NCI-H2196 (cell line): ENCODE results near the gene JPT1.
"Not testable (repeated sequence)": the region's sequence is repeated elsewhere in the genome, so short reads cannot be mapped to it uniquely, and the experiment has no call there.

Source experiments
- DNase-seq: peaks from one replicate; lab custom pipeline; 2025; ENCODE audit not compliant: unreplicated experiment; lab: John Stamatoyannopoulos, UW

JPT1 gene

DNA sequence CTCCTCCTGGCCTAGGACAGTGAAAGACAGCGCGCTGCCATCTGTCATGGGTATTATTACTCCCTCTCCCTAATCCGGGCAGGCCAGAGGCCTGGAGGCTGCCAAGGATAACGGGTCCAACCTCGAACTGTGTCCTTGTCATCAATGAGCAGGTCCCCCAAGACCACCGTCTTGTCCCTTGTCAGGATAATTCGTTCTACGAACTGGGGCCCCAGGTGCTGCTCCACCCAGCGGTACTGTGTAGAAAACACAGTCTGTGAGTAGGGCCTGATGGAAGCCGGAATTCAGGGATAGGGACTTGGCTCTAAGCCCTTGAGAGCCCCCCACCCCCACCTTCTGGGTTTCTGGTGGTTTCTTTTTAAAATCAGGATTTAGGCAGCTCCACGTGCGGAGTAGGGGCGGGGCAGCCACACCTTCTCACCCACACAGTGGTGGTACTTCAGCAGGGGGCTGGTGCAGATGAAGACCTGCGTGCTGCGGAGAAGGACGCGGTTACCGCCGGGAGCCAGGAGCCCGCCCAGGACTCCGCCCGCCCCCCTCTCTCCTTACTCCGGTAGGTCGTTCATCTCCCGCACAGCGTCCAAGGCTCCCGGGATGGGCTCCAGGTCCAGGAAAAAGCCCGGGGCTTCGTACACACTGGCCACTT lies 23.6 kb downstream of the JPT1 start:
- DNase-seq = no peak

DNA sequence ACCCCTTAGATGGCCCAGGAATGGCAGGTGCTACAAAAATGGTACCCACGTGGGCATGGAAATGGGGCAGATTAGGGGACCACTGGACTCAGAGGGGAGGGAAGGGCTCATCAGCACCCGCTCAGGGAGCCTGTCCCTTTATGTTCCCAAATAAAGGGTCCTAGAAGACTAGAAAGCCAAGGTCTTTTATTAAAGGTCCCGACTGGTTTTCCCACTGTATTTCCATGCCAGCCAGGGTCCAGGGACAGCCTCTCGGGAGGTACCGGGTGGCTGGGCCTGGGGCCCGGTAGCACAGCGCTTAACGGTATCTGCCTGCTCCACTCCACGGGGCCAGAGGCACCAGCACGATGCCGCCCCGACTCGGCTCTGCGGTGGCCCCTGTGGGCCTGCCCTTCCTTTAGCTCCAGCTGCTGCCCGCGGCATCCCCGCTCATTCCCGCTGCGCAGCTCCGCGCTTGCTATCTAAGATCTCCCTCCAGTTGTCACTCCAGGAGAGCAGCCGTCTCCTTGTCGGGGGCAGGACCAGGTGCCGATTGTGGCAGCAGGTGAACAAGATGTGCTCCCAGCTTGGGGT lies 24.2 kb downstream of the JPT1 start:
- DNase-seq = no peak

DNA sequence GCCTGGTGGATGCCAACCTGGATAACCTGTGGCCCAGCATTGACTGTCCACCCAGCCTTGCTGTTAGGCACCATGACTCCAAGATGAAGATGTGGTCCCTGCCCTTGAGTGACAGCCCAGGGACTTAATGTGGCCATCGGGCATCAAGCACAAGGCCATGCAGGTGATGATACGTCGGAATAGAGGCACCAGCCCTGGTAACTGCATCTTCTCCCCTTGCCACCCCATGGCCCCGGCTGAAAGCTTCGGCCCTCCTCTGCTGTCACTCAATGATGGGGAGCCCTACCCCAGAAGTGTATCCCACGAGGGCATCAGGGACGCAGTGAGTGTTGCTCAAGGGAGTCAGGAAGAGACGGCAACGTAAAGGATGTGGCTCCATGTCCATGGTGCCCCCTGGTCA lies 24.7 kb downstream of the JPT1 start:
- no peak for DNase-seq

DNA sequence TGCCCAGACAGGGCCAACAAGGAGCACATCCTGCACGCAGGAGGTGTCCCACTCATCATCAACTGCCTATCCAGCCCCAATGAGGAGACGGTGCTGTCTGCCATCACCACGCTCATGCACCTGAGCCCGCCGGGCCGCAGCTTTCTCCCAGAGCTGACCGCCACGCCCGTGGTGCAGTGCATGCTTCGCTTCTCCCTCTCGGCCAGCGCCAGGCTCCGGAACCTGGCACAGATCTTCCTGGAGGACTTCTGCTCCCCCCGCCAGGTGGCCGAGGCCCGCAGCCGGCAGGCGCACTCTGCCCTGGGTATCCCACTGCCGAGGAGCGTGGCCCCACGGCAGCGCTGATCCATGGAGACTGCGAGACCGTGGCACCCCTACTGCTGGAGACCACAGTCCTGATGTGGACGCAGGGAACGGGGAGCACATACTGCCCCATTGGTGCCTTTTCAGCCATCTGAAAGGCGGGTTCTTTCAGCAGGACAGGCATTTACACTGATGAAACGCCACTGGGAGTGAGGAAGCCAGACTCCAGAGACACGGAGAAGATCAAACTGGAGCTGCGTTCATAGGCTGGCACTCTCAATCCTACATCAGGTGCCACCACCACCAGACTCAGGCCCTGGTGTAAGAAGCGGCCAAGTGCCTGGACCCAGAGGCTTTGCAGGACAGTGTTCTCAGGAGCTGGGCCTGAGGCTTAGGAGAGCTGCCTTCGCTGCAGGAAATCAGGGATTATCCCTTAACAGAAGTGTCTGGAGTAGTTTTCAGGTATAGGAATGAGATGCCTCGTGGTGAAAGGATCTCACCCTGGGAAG lies 25.4 kb downstream of the JPT1 start:
- no peak for DNase-seq

DNA sequence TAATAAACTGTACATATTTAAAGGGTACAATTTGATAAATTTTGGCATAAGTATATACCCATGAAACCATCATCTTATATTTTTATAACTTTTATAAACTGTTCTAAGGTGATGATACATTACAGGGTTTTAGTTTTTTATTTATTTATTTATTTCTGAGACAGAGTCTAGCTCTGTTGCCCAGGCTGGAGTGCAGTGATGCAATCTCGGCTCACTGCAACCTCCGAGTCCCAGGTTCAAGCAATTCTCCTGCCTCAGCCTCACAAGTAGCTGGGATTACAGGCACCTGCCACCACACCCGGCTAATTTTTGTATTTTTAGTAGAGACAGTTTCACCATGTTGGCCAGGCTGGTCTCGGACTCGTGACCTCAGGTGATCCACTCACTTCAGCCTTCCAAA lies 26.4 kb downstream of the JPT1 start:
- DNase-seq = not testable (repeated sequence)

DNA sequence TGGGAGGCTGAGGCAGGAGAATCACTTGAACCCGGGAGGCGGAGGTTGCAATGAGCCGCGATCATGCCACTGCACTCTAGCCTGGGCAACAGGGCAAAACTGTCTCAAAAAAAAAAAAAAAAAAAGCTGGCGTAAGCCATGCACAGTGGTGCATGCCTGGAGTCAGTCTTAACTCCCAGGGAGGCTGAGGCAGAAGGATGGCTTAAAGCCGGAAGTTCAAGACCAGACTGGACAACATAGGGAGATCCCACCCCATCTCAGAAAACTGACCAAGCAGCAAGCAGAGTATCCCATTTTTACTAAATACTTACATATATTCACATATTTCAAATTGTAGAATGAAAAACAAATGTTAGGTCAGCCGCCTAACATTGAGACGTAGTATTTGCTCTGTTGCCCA lies 27.4 kb downstream of the JPT1 start:
- no peak for DNase-seq

DNA sequence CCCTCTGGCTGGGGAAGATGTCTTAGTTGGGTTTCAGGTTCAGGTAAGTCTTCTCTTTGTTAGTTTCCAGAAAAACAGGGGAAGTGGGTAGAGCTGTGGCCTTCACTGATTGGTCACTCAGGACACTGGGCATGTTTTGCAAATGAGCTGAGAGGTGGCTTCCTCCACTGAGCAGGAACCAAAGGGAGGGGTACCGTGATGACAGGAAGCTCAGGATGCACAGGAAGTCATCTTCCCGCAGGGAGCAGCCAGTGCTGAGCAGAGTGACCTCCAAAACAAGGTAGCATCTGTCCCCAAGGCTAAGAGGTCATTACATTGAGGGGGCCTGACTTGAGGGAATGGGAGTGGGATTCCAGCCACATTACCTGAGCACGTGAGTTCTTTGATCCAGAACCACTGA lies 28.3 kb downstream of the JPT1 start:
- no peak for DNase-seq

DNA sequence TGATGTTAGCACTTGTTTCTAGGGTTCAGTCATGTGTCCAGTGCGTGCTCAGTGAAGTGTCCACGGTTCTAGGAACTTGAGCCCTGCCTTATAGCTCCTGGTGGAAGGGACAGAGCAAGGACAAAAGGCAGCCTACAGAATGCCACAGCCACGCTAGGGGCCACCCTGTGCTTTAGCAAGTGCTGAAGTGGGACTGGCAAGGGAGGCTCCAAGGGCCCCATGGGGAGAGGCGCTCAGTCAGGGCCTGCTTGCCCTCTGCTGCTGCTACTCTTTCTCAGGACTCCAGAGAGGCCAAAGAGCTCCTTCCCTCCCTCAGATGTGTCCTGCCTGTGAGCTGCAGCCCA lies 29.5 kb downstream of the JPT1 start:
- no peak for DNase-seq

DNA sequence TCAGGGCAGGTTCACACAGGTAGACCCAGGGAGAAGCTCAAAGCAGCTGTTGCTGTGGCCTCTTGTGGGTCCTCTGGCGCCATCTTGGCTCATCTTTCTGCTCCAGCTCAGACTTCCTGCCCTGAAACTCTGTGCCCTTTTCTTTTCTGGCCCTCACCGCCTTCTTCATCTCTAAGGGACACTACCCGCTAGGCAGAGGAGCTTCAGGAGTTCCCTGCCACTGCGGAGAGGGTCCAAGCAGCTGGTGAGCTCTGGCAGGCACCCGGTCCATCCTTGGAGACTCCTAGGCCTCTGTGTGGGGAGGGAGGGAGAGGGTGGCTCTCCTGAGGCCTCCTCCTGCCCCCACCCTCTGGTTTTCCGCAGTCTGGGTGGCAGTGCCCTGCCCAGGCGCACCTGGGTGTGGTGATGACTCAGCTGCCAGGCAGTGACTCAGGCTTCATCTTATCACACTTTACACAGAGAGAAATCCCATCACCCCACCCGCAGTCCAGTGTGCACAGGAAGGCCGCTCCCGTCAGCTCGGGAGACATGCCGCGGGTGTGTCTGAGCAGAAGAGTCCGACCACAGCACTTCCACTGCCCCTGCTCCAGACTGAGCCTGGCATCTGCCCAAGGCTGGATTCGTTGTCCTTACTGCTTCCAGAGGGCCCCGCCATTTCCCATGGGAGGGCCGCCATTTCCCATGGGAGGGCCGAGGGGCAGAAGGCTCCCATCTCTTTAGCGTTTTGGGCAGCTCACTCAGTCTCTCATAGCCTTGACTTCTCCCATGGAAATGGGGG lies 30.1 kb downstream of the JPT1 start:
- DNase-seq = peak; percentile 78

DNA sequence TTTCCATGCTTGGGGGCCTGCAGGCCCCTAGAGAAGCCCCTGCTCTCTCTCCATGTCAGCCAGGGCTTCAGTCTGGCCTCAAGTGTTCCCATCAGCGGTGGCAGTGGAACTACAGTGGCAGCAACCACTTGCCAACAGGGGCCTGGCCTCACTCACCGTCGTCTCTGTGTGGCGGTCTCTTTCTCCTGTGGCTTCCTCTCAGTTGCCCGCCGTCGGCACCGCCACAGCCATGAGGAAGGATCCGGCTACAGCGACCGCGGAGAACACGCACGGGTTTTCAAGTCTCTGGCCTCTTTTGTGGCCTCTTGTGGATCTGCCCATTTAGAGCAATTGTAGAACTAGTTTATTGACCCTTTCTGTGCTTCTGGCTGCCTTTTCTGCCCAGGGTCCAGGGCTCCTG lies 36.0 kb downstream of the JPT1 start:
- no peak for DNase-seq

DNA sequence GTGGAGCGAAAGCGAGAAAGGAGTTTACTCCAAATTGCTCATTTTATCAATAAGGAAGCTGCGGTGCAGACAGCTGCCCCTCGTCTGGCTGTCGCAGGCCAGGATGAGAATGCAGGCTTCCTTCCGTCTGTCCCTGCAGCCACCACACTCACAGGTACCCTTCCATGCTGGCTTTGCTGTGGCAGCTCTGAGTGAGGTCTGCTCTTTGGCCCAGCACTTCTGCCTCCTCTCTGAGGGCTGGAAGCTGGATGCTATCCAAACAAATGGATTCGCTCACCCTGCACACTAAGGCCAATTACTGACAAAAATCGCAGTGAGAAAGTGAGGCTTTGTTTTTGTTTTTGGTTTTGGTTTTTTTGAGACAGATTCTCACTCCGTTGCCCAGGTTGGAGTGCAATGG lies 37.6 kb downstream of the JPT1 start:
- DNase-seq = no peak

DNA sequence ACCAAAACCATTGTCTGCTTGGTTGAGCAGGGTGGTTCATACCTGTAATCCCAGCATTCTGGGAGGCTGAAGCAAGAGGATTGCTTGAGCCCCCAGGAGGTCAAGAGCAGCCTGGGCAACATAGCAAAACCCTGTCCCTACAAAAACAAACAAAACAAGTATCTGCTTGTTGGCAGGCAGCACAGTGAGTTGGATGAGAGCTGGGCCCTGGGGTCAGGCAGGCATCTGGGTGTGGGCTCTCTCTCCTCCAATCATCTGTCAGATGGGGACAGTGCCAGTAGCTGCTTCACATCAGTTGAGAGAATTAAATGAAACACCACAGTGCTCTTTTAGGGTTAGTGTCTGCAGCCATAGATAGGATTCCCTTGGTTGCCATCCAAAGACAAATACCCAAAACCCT lies 38.8 kb downstream of the JPT1 start:
- DNase-seq = no peak

DNA sequence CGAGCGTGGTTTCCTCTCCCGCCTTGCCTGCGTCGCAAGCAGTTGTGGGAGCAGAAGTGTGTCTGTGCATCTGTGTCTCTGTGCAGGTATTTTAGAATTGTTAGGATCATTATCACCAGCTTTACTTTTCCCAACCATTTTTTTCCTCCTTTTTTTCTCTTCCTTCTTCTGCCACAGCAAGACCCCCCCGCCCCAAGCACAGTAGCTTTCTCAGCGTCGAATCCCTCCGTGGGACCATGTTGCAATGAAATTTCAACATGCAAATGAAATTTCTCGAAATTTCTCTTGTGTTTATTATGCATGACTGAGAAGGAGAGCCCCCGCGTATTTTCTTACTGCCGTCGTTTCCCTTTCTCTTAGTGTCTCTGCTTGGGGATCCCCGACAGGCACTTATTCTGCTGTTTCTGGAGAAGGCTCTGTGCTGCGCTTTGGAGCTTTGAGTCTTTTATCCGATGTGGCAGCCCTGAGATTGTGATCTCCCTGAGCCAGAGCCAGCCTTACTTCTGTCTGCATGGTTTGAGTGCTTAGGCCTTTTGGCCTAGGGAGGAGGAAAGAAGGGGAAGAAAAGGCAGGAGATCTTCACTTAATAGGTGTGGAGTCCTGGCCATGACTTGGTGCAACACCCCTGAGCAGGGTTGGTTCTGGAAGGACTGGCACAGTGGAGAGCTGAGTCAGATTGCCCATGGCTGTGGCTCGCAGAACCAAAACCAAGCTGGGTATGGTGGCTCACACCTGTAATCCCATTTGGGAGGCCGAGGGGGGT lies 39.6 kb downstream of the JPT1 start:
- no peak for DNase-seq

DNA sequence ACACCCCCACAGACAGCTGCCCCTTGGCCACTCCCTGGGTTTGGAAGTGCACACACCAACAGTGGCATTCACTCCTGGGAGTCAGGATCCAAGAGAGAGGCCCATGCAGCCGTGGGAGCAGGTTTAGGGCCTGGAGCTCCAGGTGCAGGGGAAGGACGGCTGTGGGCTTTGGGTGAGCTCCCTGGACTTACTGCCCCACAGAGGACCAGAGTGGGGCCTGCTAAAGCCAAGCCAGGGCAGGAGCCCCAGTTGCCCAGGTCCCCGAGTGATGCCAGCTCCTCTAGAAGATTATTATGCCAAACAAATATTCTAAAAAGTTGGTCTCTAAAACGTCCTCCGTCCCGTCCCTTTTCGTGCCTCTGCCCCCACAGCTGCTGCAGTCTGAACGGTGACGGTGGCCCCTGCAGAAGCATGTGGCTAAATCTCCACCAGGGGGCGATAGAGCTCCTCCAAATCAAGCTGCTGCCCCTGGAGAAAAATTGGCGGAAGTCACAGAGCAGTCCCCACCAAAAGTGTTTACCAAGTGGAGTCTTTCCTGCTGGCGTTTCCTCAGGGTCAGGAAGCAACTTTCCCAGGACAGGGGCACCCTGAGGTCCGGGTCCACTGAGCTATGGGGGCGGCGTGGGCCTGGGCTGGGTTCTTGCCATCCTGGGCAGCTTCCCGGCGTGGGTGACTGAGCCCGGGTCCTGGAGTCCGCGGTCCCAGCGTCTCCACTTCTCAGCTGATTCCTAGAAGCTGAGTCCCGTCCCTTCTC lies 40.3 kb downstream of the JPT1 start:
- DNase-seq = peak; percentile 85

DNA sequence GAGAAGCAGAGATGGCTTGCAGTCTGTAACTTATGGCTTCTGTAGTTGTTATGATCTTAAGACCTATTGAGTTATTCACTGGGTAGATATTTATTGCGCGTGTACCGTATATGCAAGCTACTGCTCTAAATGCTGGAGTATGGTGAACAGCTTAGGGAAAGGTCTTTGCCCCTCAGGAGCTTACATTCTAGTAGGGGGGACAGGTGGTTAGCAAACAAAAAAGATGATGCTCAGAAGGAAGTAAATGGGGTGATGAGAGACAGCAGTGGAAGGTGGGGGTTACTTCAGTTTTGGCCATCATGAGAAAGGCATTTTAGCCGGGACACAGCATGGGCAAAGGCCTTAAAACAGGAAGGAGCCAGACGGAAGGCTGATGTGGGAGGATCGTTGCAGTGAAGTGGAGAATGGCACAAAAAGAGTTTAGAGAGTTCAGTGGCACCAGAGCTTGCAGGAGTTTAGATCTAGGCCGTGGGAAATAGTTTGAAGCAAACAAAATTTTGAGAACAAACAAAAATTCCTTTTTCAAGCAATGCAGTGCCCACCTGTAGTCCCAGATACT lies 42.5 kb downstream of the JPT1 start:
- DNase-seq = no peak

DNA sequence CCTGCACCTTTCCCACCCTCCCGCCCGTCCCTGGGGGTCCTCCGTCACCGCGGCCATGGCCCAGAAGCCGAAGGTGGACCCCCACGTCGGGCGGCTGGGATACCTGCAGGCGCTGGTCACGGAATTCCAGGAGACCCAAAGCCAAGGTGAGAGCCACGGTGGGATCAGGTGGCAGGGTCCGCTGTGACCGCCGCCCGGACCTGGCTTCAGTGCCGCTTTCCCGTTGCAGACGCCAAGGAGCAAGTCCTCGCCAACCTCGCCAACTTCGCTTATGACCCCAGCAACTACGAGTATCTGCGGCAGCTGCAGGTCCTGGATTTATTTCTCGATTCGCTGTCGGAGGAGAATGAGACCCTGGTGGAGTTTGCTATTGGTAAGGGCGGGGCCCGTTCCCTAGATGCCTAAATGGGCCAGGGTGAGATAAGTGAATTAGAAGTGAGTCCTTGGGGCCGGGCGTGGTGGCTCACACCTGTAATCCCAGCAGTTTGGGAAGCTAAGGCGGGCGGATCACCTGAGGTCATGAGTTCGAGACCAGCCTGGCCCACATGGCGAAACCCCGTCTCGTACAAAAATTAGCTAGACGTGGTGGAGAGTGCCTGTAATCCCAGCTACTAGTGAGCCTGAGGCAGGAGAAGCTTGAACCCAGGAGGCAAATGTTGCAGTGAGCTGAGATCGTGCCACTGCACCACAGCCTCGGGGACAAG lies 43.9 kb downstream of the JPT1 start:
- DNase-seq = no peak

DNA sequence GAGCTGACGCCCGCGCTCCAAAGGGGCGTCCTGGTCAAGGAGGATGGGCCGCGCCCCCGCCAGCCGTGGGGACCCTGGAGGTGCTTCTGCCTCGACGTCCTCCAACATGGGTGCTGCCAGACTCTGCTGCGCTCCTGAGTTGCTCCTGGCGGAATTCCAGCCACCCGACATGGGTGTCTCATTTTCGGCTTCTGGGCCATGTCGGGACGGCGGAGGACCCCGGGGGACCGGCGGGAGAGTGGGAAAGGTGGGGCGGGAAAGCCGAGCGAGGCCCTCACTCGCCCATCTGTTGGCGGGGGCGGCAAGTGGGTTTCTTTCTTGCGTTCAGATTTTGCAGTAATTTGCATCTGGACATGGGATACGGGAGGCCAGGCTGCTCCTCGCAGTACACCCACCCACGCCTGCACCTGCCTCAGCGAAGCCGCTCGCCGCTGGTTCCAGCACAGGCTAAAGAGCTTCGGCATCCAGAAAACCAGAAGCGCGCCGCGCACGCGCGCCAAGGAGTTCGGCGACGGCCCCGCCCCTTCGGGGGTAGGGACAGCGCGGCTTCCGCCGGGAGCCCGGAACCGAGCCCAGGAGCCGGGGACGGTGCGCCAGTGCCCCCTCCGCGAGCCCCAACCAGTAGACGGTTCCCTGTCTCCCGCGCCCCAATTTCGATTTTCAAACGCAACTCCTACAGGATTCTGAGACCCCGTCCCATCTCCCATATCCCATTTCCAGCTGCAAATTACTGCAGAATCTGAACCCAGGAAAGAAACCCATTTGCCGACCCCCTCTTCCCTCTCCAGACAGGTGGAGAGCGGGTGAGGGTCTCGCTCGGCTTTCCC lies 44.7 kb downstream of the JPT1 start, which contains the start of gene ARMC7:
ARMC7 (plus strand) TSS at position 563 of the 827 bp plus-strand sequence. CDS start 320 bp downstream, outside the sequence.
- DNase-seq = peak; percentile 93

DNA sequence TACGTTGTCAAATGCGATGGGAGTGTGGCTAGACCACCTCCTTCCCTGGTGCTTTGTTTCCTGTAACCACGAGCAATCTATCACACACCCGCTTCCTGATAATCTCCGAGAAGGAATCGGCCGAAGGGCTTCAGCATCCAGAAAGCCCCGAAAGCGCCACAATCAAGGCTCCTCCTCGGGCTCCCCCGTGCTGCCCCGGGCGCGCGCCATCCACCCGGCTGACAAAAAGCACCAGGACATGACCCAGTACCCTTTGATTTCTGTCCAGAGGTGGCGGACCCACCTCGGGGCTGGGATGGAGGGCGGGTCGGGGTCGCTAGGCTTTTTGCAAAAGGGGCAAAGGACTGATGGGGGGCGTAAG lies 45.3 kb downstream of the JPT1 start:
- DNase-seq = no peak
